OCI-LY1 (cell line): ENCODE measurements around the gene ID2.

Source experiments
- H2AFZ ChIP-seq: fragments of 200-600 bp; sonication (generic), shearing (Covaris generic); 2 replicates; pipeline ENCODE4 v1.6.0; 2014; ENCODE audit warnings: antibody characterized with exemption, mild to moderate bottlenecking, low read length
- H3F3A ChIP-seq: fragments of 200-600 bp; sonication (generic), shearing (Covaris generic); 2 replicates; pipeline ENCODE4 v1.6.0; 2014; ENCODE audit warnings: mild to moderate bottlenecking, antibody characterized with exemption, low read length, moderate library complexity; ENCODE audit not compliant: insufficient read depth
- H3K27ac ChIP-seq: fragments of 200-600 bp; sonication (generic); 2 replicates; pipeline ENCODE4 v1.5.1; 2014; ENCODE audit warnings: low read length, mixed run types, mild to moderate bottlenecking, low read depth; ENCODE audit not compliant: poor library complexity, severe bottlenecking
- H3K27me3 ChIP-seq: fragments of 200-600 bp; sonication (generic); 2 replicates; pipeline ENCODE4 v1.6.0; 2014; ENCODE audit warnings: antibody characterized with exemption, mild to moderate bottlenecking, low read length, moderate library complexity; ENCODE audit not compliant: insufficient read depth
- H3K36me3 ChIP-seq: fragments of 200-600 bp; sonication (generic); 2 replicates; pipeline ENCODE4 v1.6.1; 2014; ENCODE audit warnings: mild to moderate bottlenecking, antibody characterized with exemption, low read length, moderate library complexity, mixed read lengths; ENCODE audit not compliant: insufficient read depth
- H3K4me1 ChIP-seq: fragments of 200-600 bp; sonication (generic); 2 replicates; pipeline ENCODE4 v1.5.1; 2014; ENCODE audit warnings: mild to moderate bottlenecking, low read length, moderate library complexity; ENCODE audit not compliant: insufficient read depth, severe bottlenecking
- H3K4me2 ChIP-seq: fragments of 200-600 bp; sonication (generic), shearing (Covaris generic); 2 replicates; pipeline ENCODE4 v1.6.1; 2014; ENCODE audit warnings: low read length
- H3K4me3 ChIP-seq: fragments of 200-600 bp; sonication (generic); 2 replicates; pipeline ENCODE4 v1.5.1; 2014; ENCODE audit warnings: low read length, low read depth, mild to moderate bottlenecking, mixed read lengths; ENCODE audit not compliant: poor library complexity, severe bottlenecking
- H3K79me2 ChIP-seq: fragments of 200-600 bp; shearing (Covaris generic); 2 replicates; pipeline ENCODE4 v1.6.1; 2016; ENCODE audit warnings: mixed run types, low read length, mixed read lengths; ENCODE audit not compliant: insufficient read depth
- H3K9ac ChIP-seq: fragments of 200-600 bp; sonication (generic), shearing (Covaris generic); 2 replicates; pipeline ENCODE4 v1.6.1; 2014; ENCODE audit warnings: mild to moderate bottlenecking, low read length, mixed read lengths
- H3K9me2 ChIP-seq: fragments of 200-600 bp; sonication (generic), shearing (Covaris generic); 2 replicates; pipeline ENCODE4 v1.6.1; 2014; ENCODE audit warnings: low read depth, mild to moderate bottlenecking, low read length, mixed read lengths
- H3K9me3 ChIP-seq: fragments of 200-600 bp; shearing (Covaris generic); 2 replicates; pipeline ENCODE4 v1.6.1; 2014; ENCODE audit warnings: low read length, mixed read lengths
- H4K20me1 ChIP-seq: fragments of 200-600 bp; sonication (generic), shearing (Covaris generic); 2 replicates; pipeline ENCODE4 v1.6.0; 2016; ENCODE audit warnings: mild to moderate bottlenecking, low read length; ENCODE audit not compliant: insufficient read depth
- EZH2 ChIP-seq: fragments of 200-600 bp; sonication (generic), shearing (Covaris generic); IDR thresholded peaks from 2 replicates; pipeline ENCODE4 v1.8.0; 2017; ENCODE audit warnings: borderline replicate concordance, mixed run types, mild to moderate bottlenecking, antibody characterized with exemption, low read length, moderate library complexity, mixed read lengths
- TF ChIP-seq, protein P1 (sequence below): fragments of 200-600 bp; sonication (generic), shearing (Covaris generic); IDR thresholded peaks from 2 replicates; pipeline ENCODE4 v1.5.1; 2017; ENCODE audit warnings: mild to moderate bottlenecking, antibody characterized with exemption, low read length, moderate library complexity, mixed read lengths

The ID2 gene

GRCh38 chr2:8681786-8682692 lies at the start of gene ID2:
ID2 (plus strand) TSS chr2:8682056; CDS start chr2:8682166, 110 bp downstream.
- peak within 1 kb of the TSS; percentile 89 for H3K4me3 ChIP-seq
- H3K9me2 ChIP-seq, result no peaks in the 10 kb centered on the region
- peak within 1 kb of the TSS; percentile 94 for H3K4me2 ChIP-seq
- no peaks in the 10 kb centered on the region for H3K9me3 ChIP-seq
- peaks cover 21% of the 10 kb centered on the region for H3K79me2 ChIP-seq
- peak within 1 kb of the TSS; percentile 96 for H3K27ac ChIP-seq
- H3K36me3 ChIP-seq, result peaks cover 23% of the 10 kb centered on the region
- H3K27me3 ChIP-seq, result no peaks in the 10 kb centered on the region
- peak within 1 kb of the TSS; percentile 87 for H3K9ac ChIP-seq
- TF ChIP-seq, protein P1, sequence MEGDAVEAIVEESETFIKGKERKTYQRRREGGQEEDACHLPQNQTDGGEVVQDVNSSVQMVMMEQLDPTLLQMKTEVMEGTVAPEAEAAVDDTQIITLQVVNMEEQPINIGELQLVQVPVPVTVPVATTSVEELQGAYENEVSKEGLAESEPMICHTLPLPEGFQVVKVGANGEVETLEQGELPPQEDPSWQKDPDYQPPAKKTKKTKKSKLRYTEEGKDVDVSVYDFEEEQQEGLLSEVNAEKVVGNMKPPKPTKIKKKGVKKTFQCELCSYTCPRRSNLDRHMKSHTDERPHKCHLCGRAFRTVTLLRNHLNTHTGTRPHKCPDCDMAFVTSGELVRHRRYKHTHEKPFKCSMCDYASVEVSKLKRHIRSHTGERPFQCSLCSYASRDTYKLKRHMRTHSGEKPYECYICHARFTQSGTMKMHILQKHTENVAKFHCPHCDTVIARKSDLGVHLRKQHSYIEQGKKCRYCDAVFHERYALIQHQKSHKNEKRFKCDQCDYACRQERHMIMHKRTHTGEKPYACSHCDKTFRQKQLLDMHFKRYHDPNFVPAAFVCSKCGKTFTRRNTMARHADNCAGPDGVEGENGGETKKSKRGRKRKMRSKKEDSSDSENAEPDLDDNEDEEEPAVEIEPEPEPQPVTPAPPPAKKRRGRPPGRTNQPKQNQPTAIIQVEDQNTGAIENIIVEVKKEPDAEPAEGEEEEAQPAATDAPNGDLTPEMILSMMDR, result no peak
- TF ChIP-seq EZH2, result no peak
- H3K4me1 ChIP-seq, result peaks cover 47% of the 10 kb centered on the region
- H4K20me1 ChIP-seq, result no peaks in the 10 kb centered on the region
- peaks cover 5% of the 10 kb centered on the region; the same call in 1 of the 2 replicates for H3F3A ChIP-seq
- H2AFZ ChIP-seq, result no peak within 1 kb of the TSS

GRCh38 chr2:8632755-8633154 lies 49.1 kb upstream of the ID2 start:
- Histone ChIP-seq H2AFZ (no peak overlapping the region), H3K4me1 (peaks cover 45% of the 10 kb centered on the region), H3K4me3 (no peak overlapping the region), H3F3A (no peaks in the 10 kb centered on the region), H3K4me2 (no peak overlapping the region), H3K27me3 (no peaks in the 10 kb centered on the region), H3K9me3 (no peaks in the 10 kb centered on the region), H3K27ac (no peak overlapping the region), H4K20me1 (no peaks in the 10 kb centered on the region), H3K9me2 (no peaks in the 10 kb centered on the region), H3K79me2 (no peaks in the 10 kb centered on the region), H3K9ac (no peak overlapping the region), H3K36me3 (no peaks in the 10 kb centered on the region)
- TF ChIP-seq EZH2, result no peak
- TF ChIP-seq, protein P1, result no peak

GRCh38 chr2:8633186-8633734 lies 48.6 kb upstream of the ID2 start:
- H2AFZ ChIP-seq, result no peak overlapping the region
- no peaks in the 10 kb centered on the region for H4K20me1 ChIP-seq
- H3K9me3 ChIP-seq, result no peaks in the 10 kb centered on the region
- H3K36me3 ChIP-seq, result no peaks in the 10 kb centered on the region
- no peaks in the 10 kb centered on the region for H3K79me2 ChIP-seq
- no peak overlapping the region for H3K9ac ChIP-seq
- H3K9me2 ChIP-seq, result no peaks in the 10 kb centered on the region
- no peak overlapping the region for H3K27ac ChIP-seq
- H3F3A ChIP-seq, result no peaks in the 10 kb centered on the region
- no peak overlapping the region for H3K4me3 ChIP-seq
- no peak for TF ChIP-seq EZH2
- TF ChIP-seq, protein P1, result no peak
- no peak overlapping the region for H3K4me2 ChIP-seq
- peaks cover 40% of the 10 kb centered on the region for H3K4me1 ChIP-seq
- no peaks in the 10 kb centered on the region for H3K27me3 ChIP-seq
